Neuron (in vitro differentiated cells): Measurements from ENCODE around the gene COL5A2.

Experiments used
- H2AFZ ChIP-seq: one replicate; pipeline ENCODE4 v1.6.1; 2013; ENCODE audit warnings: low read depth, mild to moderate bottlenecking, inconsistent platforms, low read length, moderate library complexity
- H3K27me3 ChIP-seq: one replicate; pipeline ENCODE4 v1.6.1; 2013; ENCODE audit warnings: low read length; ENCODE audit not compliant: insufficient read depth
- H3K36me3 ChIP-seq: one replicate; pipeline ENCODE4 v1.6.1; 2013; ENCODE audit warnings: low read length; ENCODE audit not compliant: insufficient read depth
- H3K4me1 ChIP-seq: one replicate; pipeline ENCODE4 v1.6.1; 2013; ENCODE audit warnings: low read length; ENCODE audit not compliant: insufficient read depth
- H3K4me3 ChIP-seq: 2 replicates; pipeline ENCODE4 v1.5.1; 2013; ENCODE audit warnings: mild to moderate bottlenecking, low read length, moderate library complexity
- H3K9me3 ChIP-seq: one replicate; pipeline ENCODE4 v1.6.1; 2013; ENCODE audit warnings: low read length

COL5A2 gene

DNA sequence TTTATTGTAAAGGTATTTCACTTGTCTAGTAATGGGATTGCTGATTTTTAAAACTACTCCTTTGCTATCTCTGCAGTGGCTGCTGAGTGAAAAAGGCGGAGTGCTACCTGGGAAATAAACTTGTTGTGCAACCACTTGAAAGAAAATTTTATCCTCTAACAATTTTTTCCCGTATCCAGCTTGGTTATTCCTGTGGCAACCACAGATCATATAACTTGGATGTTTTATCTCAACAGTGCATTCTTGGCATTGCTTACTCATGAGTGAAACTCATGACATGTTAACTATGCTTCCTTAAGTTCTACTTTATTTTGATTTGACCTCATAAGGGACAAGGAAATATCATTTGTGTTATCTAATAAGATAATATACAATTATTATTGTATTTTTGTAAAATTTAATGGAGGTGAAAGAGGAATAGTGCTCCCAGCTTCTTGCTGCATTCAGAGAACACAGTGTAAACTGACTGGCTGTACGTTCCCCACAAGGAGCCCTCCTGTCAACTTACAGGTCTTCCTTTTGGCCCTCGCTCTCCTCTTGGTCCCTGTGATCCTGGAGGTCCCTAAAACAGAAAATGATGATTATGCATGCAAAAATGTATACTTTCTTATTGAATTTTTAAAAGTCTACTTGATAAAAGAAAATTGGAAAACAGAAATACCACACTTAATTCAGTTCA lies 82.7 kb downstream of the COL5A2 start:
- Histone ChIP-seq H3K4me1 (no peaks in the 10 kb centered on the region), H3K4me3 (no peak overlapping the region), H3K36me3 (no peaks in the 10 kb centered on the region), H2AFZ (no peak overlapping the region), H3K27me3 (no peaks in the 10 kb centered on the region), H3K9me3 (no peaks in the 10 kb centered on the region)

DNA sequence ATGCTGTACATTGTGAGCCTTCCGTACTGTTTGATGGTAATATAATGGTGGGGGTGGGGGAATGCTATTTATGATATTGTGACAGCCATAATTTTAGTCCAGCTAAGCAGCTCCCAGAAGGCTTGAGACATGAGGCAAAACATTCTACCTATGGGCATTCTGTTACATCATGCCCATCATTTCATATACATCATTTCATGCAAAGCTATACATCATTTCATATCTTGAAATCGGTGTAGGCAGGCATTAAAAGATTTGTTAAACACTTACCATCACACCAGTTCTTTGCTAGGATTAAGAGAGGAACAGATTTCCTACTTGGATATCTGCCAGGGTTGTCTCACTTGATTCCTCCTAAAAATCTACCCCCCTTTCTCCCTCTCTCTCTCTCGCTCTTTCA lies 84.5 kb downstream of the COL5A2 start:
- no peak overlapping the region for H2AFZ ChIP-seq
- H3K9me3 ChIP-seq = no peaks in the 10 kb centered on the region
- no peaks in the 10 kb centered on the region for H3K4me1 ChIP-seq
- no peaks in the 10 kb centered on the region for H3K27me3 ChIP-seq
- no peaks in the 10 kb centered on the region for H3K36me3 ChIP-seq
- no peak overlapping the region for H3K4me3 ChIP-seq

DNA sequence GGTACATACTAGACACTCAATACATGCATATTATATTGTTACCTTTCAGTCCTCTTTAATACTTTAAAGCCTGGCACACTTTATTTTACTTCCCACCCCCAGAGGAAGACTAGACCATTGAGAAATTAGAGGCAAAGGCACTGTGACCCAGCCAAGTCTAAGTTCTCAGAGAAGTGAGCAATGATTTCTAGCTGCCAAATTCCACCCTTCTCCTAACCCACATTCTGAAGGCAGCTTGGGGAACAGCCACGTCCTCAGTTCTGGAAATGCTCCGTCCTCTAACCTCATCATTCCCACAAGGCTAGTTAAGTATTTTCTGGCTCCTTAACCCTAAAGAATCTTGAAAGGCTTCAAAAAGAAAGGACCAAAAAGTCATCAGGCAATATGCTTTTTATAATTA lies 86.6 kb downstream of the COL5A2 start:
- Histone ChIP-seq H3K9me3 (no peaks in the 10 kb centered on the region), H2AFZ (no peak overlapping the region), H3K4me3 (no peak overlapping the region), H3K4me1 (no peaks in the 10 kb centered on the region), H3K27me3 (no peaks in the 10 kb centered on the region), H3K36me3 (no peaks in the 10 kb centered on the region)

DNA sequence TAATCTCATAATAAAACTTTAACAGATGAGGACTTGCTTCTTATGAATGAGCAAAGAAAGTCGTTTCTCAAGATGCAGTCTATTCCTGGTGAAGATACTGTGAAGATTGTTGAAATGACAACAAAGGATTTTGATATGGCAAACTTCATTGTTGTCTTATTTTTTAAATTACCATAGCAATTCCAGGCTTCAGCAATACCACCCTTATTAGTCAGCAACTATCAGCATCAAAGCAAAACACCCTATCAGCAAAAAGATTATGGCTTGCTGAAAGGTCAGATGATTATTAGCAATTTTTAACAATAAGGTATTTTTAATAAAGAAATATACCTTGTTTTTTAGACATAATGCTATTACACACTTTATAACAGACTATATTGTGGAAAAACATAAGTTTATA lies 88.3 kb downstream of the COL5A2 start:
- H3K9me3 ChIP-seq = no peaks in the 10 kb centered on the region
- H3K4me3 ChIP-seq = no peak overlapping the region
- no peaks in the 10 kb centered on the region for H3K27me3 ChIP-seq
- no peak overlapping the region for H2AFZ ChIP-seq
- H3K4me1 ChIP-seq = no peaks in the 10 kb centered on the region
- no peaks in the 10 kb centered on the region for H3K36me3 ChIP-seq

DNA sequence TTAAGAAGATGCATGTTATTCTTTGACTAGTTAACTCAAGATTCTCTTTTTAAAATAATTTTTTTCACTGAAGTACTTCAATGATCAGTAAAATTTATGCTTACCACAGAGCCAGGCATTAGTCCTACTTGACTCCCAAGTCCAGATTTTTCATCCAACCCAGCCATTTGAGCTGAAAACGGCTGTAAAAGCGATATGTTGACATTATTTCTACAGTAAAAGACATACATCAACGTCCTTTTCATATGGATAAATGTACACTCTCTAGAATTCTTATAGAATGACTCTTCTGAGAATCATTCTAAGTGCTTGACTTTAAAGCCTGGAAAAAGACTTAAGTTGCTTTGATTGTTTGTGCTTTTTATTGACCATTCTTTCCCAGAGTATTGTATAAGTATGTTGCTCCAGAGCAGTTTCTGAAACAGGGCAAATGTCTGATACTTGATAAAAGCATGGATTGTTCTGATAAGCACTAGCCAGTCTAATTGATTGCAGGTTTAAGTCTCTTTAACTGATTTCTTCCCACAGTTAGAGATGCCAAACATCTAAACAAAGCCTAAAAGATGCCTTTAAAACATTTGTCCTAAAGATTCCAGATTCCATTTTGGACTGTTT lies 90.9 kb downstream of the COL5A2 start:
- H3K36me3 ChIP-seq = no peaks in the 10 kb centered on the region
- no peaks in the 10 kb centered on the region for H3K4me1 ChIP-seq
- no peak overlapping the region for H2AFZ ChIP-seq
- H3K27me3 ChIP-seq = no peaks in the 10 kb centered on the region
- H3K9me3 ChIP-seq = no peaks in the 10 kb centered on the region
- no peak overlapping the region for H3K4me3 ChIP-seq

DNA sequence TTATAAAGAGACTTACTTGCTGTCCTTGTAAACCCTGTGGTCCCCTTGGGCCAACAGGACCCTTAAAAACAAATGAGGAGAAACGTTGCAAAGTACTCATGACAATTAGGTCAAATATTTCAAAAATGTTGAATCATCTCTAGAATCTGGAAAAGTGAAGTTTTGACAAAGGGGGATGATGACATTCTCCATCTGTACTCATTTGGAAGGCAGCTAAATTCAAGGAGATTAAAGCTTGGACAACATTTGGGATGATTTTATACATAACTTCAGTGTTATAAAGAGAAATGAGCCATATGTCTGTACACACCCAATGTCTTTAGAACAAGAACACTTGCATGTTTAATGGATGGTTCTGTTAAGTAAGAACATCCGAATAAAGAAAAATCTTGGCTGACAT lies 92.9 kb downstream of the COL5A2 start:
- H3K36me3 ChIP-seq = no peaks in the 10 kb centered on the region
- H3K9me3 ChIP-seq = no peaks in the 10 kb centered on the region
- H2AFZ ChIP-seq = no peak overlapping the region
- H3K4me1 ChIP-seq = no peaks in the 10 kb centered on the region
- no peaks in the 10 kb centered on the region for H3K27me3 ChIP-seq
- H3K4me3 ChIP-seq = no peak overlapping the region

DNA sequence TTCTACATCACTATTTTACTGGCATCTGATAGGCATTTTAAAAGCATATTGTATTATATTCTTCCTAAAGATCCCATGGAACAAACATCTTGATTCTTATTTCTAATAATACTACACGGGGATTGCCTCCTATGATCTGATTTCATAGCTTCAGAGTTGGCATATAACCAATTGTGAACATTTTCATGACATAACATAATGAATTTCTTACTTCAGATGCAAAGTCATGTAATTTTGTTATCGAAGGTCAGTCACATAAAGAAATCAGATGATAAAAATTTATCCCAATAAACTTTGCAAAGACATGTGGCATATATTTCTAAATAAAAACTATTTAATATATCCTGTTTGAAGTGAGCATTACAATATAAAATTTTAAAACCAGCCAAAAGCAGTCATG lies 93.3 kb downstream of the COL5A2 start:
- Histone ChIP-seq H3K36me3 (no peaks in the 10 kb centered on the region), H3K9me3 (no peaks in the 10 kb centered on the region), H2AFZ (no peak overlapping the region), H3K4me1 (no peaks in the 10 kb centered on the region), H3K27me3 (no peaks in the 10 kb centered on the region), H3K4me3 (no peak overlapping the region)

DNA sequence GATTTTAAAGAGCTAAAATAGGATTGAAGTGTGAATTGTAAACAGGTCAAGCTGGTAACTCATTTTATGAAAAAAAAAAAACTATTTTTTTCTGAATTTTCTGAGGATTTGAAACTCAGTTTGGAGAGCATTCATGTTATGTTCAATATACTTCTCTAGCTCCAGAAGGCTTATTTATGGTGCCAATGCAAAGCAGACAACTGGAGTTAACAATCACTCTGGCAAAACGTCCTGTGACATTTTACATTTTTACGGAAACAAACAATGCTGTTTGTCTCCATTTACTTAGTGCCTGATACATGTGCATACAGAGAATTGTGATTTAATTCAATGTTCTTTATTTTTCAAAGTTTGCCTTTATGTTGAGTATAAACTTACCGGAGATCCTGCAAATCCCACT lies 96.0 kb downstream of the COL5A2 start:
- Histone ChIP-seq H3K36me3 (no peaks in the 10 kb centered on the region), H2AFZ (no peak overlapping the region), H3K4me1 (no peaks in the 10 kb centered on the region), H3K4me3 (no peak overlapping the region), H3K27me3 (no peaks in the 10 kb centered on the region), H3K9me3 (no peaks in the 10 kb centered on the region)

DNA sequence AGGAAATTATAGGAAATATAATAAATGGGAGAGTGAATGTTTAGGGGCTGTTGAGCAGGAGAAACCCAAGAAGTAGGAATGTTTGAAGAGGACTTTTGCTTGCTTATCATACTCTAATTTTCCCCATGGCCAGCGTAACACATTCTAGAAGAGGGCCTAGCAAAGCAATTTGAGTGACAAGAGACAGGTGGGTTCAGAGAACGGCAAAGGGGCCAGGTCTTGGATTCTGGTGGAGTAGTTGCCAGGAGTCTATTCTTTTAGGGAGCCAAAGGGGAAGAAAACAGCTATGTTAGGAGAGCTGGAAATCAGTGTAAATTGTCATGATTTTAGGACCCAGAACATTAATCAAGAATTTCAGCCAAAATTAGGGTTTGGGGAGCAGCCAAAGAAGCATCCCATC lies 96.5 kb downstream of the COL5A2 start:
- Histone ChIP-seq H3K9me3 (no peaks in the 10 kb centered on the region), H3K4me3 (no peak overlapping the region), H3K27me3 (no peaks in the 10 kb centered on the region), H3K36me3 (no peaks in the 10 kb centered on the region), H3K4me1 (no peaks in the 10 kb centered on the region), H2AFZ (no peak overlapping the region)

DNA sequence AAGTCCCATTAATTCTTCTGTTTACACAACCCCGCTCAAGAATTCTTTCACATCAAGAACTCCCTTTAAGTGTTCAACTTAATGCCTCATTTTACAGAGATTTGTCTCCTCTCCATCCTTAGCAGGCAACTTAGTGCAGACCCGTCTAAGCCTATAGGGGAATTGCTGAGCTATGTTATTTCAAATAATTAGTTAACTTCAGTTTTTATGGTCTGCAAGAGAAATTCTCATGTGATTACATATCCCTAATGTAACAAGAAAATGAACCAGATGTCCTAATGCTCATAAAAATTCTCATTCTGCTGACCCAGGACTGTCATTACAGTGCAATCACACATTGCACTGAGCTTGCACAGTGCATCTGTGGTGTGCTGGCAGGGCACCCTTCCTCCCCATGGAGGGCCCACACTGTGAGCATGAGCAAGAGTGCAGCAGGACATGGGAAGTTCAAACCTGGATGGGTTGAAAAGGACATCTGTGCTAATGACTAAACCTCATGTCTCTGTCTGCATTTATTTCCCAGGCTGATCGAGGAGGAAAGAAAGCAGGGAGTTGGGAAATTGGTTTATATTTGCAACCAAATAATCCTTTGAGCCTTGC lies 97.1 kb downstream of the COL5A2 start:
- no peak overlapping the region for H3K4me3 ChIP-seq
- no peaks in the 10 kb centered on the region for H3K36me3 ChIP-seq
- H3K27me3 ChIP-seq = no peaks in the 10 kb centered on the region
- H3K4me1 ChIP-seq = no peaks in the 10 kb centered on the region
- no peak overlapping the region for H2AFZ ChIP-seq
- H3K9me3 ChIP-seq = no peaks in the 10 kb centered on the region

DNA sequence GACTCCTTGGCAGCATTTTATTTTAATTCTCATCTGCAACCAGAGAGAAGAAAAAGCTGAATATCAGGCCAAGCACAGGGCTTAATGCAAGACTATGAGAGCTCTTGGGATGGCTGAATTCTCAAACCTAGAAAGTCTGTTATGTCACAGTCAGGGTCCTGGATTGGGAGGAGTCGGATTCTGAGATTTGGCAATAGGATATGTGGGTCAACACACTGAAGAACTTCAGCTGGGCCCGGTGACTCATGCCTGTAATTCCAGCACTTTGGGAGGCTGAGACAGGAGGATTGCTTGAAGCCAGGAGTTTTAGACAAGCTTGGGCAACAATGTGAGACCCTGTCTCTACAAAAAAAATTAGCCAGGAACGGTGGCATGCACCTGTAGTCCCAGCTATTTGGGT lies 103.0 kb downstream of the COL5A2 start:
- Histone ChIP-seq H3K9me3 (no peaks in the 10 kb centered on the region), H3K36me3 (no peaks in the 10 kb centered on the region), H3K4me3 (no peak overlapping the region), H3K27me3 (no peaks in the 10 kb centered on the region), H2AFZ (no peak overlapping the region), H3K4me1 (peaks cover 4% of the 10 kb centered on the region)

DNA sequence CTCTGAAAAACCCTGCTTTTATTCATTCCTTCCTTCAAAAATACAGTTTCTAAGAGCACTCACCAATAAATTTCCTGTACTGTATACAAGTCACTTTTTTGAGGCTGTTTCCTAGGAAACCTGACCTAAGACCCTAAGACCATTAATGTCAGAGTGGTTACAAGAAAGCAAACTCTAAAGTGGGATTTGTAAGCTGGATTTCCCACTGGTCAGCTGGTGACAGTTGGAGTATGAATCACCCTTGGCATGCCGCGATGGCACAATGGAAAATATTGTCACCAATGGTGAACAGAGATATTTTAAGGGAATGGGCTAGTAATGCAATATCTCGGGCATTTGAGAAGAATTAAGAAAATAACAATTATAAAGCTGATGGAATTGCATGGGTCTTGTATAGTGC lies 103.4 kb downstream of the COL5A2 start:
- Histone ChIP-seq H3K27me3 (no peaks in the 10 kb centered on the region), H3K4me3 (no peak overlapping the region), H3K4me1 (peaks cover 4% of the 10 kb centered on the region), H3K9me3 (no peaks in the 10 kb centered on the region), H3K36me3 (no peaks in the 10 kb centered on the region), H2AFZ (no peak overlapping the region)

DNA sequence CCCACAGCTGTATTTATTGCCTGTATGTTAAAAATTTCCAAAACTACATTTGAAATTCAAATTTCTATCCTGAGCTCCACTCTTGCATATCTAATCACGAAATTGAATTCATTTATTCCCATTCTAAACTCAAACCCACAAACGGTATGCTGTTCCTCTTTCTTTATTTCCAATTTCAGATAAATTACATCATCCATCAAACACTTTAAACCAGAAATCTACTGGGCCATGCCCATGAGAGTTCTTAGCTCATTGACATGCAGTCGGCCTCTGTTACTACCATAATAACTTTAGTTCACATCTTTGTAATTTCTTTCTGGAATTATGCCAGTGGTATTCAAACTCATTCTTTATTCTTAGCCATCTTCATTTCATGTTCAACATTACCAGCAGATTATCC lies 105.1 kb downstream of the COL5A2 start:
- H3K36me3 ChIP-seq = no peaks in the 10 kb centered on the region

DNA sequence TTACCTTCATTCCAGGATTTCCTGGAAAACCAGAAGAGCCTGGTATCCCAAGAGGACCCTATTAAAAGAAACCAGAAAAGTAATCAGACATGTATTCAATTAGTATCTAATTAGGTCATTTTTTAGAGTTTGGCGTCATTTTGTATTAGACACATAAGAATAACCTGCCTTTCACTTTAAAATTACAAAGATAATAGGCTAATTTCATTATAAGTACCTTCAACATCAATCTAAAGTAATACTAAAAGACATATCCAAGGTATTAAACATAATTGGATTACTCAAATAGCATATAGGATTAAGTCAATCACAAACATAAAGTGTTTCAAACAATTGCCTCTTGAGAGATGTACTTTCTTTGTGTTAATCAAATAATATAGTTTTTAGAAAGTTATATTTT lies 107.5 kb downstream of the COL5A2 start:
- no peak overlapping the region for H2AFZ ChIP-seq
- no peaks in the 10 kb centered on the region for H3K27me3 ChIP-seq
- no peak overlapping the region for H3K4me3 ChIP-seq
- peaks cover 4% of the 10 kb centered on the region for H3K4me1 ChIP-seq
- H3K36me3 ChIP-seq = no peaks in the 10 kb centered on the region
- H3K9me3 ChIP-seq = no peaks in the 10 kb centered on the region

More for the DNA sequence above, 105.1 kb downstream of the COL5A2 start:
- H2AFZ ChIP-seq = no peak overlapping the region
- no peak overlapping the region for H3K4me3 ChIP-seq
- peaks cover 4% of the 10 kb centered on the region for H3K4me1 ChIP-seq
- no peaks in the 10 kb centered on the region for H3K27me3 ChIP-seq
- H3K9me3 ChIP-seq = no peaks in the 10 kb centered on the region
